LoVo (cell line): ENCODE results near the gene UGGT1.

Experiments used
- DNase-seq: peaks from one replicate; pipeline ENCODE4 v3.0.0-alpha.2; 2016; ENCODE audit warnings: low spot score

UGGT1 gene

DNA sequence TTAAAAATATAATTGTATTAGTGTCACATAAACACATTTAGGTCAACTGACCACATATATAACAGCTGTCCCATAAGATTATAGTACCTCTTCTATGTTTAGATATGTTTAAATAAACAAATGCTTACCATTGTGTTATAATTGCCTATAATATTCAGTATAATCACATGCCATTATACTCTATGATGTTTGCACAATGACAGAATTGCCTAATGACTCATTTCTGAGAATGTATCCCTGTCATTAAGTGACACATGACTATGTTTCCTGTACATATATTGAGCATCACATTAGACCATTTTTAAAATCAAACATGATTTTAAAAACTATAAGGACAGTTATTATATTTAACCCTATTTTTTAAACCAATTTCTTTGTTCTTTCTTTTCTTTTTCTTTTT, 137.9 kb downstream of the UGGT1 start:
- peak; percentile 24 for DNase-seq

DNA sequence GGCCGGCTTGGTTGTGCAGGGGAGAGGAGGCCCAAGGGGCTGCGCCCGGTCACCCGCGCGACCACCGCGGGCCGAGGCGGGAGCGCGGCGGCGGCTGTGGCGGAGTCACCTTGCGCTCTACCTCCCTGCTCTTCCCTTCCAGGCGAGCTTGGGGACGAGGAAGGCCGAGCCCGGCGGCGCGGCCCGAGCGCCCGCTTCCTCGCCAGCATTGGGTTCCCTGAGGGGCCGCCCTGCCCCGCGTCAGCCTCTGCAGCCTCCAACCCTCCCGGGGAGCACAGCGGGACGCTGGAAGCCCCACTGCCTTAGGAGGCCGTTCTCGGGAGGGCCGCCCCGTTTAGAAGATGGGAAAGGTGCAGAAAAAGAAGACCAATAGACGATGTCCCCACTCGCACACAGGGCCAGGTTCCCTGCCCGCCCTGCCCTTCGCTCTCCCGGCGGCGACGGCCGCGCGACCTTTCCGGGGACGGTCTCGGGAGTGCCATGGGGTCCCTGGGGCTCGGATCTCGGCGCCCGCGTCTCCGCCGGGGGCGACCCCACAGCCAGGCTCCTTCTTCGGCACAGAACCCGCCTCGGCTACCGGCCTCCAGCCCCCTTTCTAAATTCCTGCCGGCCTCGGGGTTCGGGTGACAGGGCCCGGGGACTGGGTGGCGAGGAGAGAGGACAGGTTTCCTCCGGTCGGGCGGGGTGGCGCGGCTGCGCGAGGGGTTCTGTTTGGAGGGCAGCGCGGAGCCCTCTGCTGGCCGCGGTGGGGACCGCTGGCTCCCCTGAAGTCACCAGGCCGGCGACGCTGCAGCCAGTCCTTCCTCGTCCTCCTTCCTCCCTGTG, 142.2 kb downstream of the UGGT1 start:
- peak; percentile 90 for DNase-seq

DNA sequence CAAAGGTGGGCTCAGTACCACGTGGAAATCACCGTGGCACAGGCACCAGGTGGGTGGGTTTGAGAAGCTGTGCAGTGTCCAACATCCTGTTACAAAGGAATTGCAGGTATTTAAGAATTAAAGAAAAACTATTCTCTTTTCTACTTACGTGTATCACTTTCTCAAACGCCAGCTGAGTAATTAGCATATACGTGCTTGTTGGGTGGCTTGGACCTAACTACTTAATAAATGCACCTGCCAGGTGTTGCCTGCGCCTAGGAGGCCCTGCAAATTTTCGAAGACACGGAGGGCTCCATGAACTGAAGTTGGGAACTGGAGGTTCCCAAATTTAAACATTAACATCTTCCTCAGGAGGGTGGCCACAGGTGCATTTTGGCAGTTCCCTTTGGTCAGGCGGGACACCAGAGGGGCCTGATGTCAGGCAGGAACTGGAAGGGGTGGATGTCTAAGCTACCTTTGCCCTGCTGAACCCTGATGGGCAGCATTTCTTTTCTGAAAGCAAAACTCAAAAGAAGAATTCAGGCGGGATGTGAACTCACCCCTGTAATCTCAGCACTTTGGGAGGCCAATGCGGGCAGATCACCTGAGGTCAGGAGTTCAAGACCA, 142.9 kb downstream of the UGGT1 start:
- no peak for DNase-seq

DNA sequence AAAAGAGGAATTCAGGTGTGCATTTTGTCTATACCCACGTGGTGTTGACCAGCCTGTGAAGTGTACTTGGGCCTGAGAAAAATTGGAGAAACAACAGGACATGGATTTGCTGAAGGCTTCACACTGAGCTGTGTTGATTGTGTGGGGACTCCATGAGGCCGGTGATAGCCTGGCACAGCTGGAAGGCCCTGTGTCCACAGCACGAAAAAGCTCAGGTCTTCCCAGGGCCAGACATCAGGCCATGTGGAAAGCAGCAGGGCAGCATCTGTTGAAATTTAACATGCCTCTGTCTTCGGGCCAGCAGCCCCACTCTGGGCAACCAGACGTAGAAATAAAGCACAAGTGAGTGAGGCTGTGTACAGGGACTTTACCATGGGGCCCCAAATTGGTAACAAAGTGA, 143.6 kb downstream of the UGGT1 start:
- no peak for DNase-seq

DNA sequence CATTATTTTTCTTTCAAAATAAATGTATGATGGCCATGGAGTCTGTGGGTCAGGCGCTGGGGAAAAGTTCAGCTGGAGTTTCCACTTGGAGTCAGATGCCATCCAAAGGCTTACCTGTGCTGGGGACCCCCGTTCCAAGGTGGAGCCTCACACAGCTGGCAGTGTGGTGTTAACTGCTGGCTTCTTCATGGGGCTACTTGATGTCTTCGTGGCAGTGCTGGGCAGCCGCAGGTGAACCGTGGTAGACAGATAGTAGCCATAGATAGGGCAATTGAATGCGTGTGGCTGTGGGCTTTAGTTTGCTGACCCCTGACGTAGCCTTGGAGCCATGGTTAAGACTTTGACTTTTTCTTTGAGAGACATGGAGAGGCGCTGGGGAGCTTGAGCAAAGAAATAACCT, 144.6 kb downstream of the UGGT1 start:
- no peak for DNase-seq

DNA sequence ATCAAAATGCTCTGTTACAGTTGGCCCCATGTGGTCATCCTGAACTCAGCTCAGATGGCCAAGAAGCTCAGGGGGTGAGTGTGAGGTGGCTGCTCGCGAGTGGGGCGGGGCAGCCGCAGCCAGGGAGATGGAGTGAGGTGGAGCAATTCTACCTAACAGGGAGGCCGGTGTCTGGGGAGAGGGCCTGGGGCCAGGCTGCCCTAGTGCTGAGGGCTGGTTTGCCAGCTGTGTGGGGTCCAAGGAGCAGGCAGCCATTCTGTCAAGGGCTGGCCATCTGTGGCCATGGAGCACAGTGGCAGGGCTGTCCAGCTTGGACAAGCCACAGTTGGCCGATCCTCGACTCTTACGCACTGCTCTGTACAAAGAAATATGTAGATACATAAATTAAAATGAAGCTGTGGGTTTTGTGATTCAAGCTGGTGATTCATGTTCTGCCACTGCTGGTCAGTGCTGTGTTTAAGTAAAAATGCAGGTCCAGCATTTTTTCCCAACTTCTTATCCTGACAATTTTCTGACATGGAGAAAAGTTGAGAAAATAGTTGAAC, 145.6 kb downstream of the UGGT1 start:
- DNase-seq: no peak

DNA sequence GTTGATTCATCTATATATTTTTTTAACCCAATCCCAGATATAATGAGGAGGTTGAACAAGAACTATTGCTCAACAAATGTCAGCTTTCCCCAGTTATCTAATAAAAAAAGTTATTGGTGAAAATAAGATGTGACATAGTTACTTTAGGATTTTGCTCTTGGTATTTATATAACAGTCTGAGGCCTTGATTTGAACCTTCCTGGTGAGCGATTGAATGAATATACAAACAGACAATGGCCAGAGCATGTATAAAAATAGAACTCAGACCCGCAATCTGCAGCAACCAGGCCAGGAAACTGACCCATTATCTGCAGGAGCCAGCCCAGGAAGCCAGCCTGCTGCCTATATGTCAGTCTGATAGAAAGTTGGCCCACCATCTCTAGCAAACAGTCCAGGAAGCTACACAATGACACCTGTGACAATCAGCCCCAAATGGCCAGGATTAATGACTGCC, 146.1 kb downstream of the UGGT1 start:
- DNase-seq: no peak

DNA sequence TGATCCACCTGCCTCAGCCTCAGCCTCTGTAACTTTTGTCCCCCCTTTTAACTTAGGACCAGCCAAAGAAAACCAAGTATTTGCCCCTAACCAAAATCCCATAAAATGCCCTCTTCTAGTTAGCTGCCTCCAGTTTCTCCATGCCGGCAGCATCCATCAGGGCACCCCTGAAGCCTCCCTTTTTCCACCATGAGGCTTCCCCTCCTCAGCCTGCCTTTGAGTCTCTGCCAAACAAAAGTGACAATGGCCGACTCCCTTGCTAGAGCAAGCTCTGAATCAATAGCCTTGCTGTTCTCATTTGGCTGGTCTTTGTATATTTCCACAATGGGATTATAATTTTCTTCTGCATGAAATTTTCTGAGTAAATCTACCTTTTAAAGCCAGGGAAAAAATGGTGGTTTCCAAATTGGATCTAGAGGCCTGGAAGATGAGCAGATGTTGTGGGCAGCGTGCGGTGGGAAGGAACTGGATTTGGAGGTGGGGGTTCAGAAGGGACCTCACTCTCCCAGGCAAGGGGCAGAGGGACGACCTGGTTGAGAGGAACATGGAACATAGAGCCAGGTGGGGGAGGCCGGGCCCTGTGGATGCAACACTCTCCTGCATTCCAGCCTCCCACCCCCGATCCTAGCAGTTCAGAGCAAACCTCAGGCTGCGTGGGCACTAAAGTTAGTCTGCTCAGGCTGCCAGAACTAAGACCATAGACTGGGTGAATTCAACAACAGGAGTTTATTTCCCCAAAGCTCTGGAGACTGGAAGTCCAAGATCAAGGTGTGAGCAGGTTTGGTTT, 147.1 kb downstream of the UGGT1 start:
- no peak for DNase-seq

DNA sequence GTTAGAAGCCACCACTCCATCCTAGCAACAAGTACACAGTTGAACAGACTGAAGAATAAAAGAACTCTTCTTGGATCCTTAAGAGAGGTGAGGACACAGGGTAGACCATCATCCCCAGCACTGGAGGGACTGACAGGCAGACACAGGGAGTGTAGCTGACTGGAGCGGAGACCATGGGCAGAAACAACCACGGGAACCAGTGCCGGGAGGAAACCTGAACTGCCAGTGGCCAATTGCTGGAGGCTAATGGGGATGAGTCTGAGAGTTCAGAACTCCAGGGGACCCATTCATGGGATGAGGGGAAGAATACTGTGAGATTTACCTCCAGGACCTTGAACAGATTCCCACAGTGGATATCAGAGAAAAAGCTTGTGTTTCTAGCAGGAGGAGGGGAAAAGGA, 150.9 kb downstream of the UGGT1 start:
- DNase-seq: no peak
